ENCODE data around the gene MOCOS. TPM values are rescaled to one million over a fixed set of nuclear protein-coding genes. Genes with fewer than 3 reads are reported as not detected.
A peak's percentile ranks its signal among the peaks of the same experiment; 100 is the strongest.

The MOCOS gene
- total RNA-seq, 1 experiment from 2014 or later, result 3.0 TPM

GRCh38 chr18:36284268-36284667, 97.0 kb downstream of the MOCOS start:
- CTCF ChIA-PET, result interaction anchor here (0.5 to 1.5 kb wide), 6 partner anchors 134 to 1283 kb away, joined by 3 to 4 read pairs (median 3); no protein-coding TSS in a partner anchor
- in situ Hi-C loops (cut with HindIII; ENCODE audit: low pct_unique_long_range_greater_than_20kb, low sequenced_read_pairs), result no loop called here

DNA sequence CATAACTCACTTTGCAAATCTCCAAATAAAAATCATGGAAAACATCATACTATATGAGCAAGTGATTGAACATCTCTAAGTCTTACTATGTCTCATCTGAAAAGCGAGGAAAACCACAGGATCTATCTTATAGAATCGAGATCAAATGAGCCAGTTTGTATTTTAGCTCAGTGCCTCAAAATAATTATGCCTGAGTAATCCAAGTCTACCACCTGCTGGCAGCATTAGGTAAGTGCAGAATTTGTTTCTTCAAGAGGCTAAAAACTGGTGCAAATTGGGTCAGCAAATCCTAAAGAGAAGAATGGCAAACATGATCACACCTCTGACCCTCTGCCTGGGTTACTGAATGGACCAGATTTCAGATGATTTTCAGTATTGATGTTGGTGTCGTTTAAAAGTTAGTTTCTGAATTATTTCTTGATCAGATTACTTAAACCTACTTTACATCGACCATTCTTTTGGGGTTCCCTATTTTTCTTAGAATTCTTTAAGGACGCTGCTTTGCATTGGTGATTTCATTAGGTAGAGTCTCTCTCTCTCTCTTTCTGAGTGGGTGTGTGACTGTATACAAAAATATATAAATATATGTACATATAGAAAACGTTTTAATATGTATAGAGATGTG, 97.5 kb downstream of the MOCOS start:
- in situ Hi-C loops (cut with HindIII; ENCODE audit: low pct_unique_long_range_greater_than_20kb, low sequenced_read_pairs) (no loop called here), intact Hi-C loops (cut with micrococcal nuclease; ENCODE audit: unreplicated experiment) (loop anchor here (5.0 kb wide), 2 partner anchors 187 to 267 kb away; no protein-coding TSS in a partner anchor)
- Histone ChIP-seq H3K4me3 (ENCODE audit: low read depth in 2 of 2, low read length in 2 of 2) (no peak overlapping the region), H3K36me3 (ENCODE audit: control insufficient read depth, insufficient read depth, low read length) (no peaks in the 10 kb centered on the region), H3K27me3 (ENCODE audit: control insufficient read depth, insufficient read depth, low read length) (no peaks in the 10 kb centered on the region; the same call in 1 of the 2 replicates), H3K4me1 (ENCODE audit: control insufficient read depth, insufficient read depth, low read length) (no peaks in the 10 kb centered on the region), H3K27ac (ENCODE audit: low read length) (no peak overlapping the region), H3K9me3 (ENCODE audit: control insufficient read depth, insufficient read depth, low read depth, low read length) (0 out of 2 replicates have a peak, but pooled peaks cover 4% of the 10 kb centered on the region)
- CTCF ChIA-PET, result interaction anchor here (0.6 to 1.5 kb wide), 5 partner anchors 134 to 301 kb away, joined by 3 to 4 read pairs (median 3); no protein-coding TSS in a partner anchor
- ATAC-seq (peak; percentile 72), DNase-seq (ENCODE audit: low read depth, low spot score) (peak; percentile 59)
- BruUV-seq (replicated peaks), result no TSS peak
- POLR2A ChIA-PET, result no interaction called here
- TF ChIP-seq TCF7L2 (IDR thresholded peaks at IDR 0.05; ENCODE audit: low read depth, low read length) (no peak), REST (IDR thresholded peaks at IDR 0.05; ENCODE audit: insufficient read depth in 1 of 2, low read depth in 2 of 2, low read length in 1 of 2) (no peak), CTCF (IDR thresholded peaks at IDR 0.05) (peak; percentile 81), POLR2AphosphoS5 (IDR thresholded peaks at IDR 0.05; ENCODE audit: low read depth, low read length) (no peak)

More at GRCh38 chr18:36284268-36284667, 97.0 kb downstream of the MOCOS start:
- TF ChIP-seq REST (IDR thresholded peaks at IDR 0.05; ENCODE audit: insufficient read depth in 1 of 2, low read depth in 2 of 2, low read length in 1 of 2) (no peak), POLR2AphosphoS5 (IDR thresholded peaks at IDR 0.05; ENCODE audit: low read depth, low read length) (no peak), SIN3A (IDR thresholded peaks at IDR 0.05; ENCODE audit: borderline replicate concordance, insufficient read depth, low read depth, low read length) (no peak), TCF7L2 (IDR thresholded peaks at IDR 0.05; ENCODE audit: low read depth, low read length) (no peak), CTCF (IDR thresholded peaks at IDR 0.05) (no peak)
- BruUV-seq (replicated peaks), result no TSS peak
- Histone ChIP-seq H3K4me3 (ENCODE audit: low read depth in 2 of 2, low read length in 2 of 2) (no peak overlapping the region), H3K4me1 (ENCODE audit: control insufficient read depth, insufficient read depth, low read length) (no peaks in the 10 kb centered on the region), H3K9me3 (ENCODE audit: control insufficient read depth, insufficient read depth, low read depth, low read length) (0 out of 2 replicates have a peak, but pooled peaks cover 4% of the 10 kb centered on the region), H3K36me3 (ENCODE audit: control insufficient read depth, insufficient read depth, low read length) (no peaks in the 10 kb centered on the region), H3K27me3 (ENCODE audit: control insufficient read depth, insufficient read depth, low read length) (no peaks in the 10 kb centered on the region; the same call in 1 of the 2 replicates), H3K27ac (ENCODE audit: low read length) (no peak overlapping the region)
- peak; percentile 42; the same call in 1 of the 2 replicates for ATAC-seq
- POLR2A ChIA-PET, result no interaction called here
- no peak for DNase-seq (ENCODE audit: low read depth, low spot score)
- intact Hi-C loops (cut with micrococcal nuclease; ENCODE audit: unreplicated experiment), result loop anchor here (5.0 kb wide), 2 partner anchors 187 to 267 kb away; no protein-coding TSS in a partner anchor
